ENCODE measurements around the gene ENPP6. TPM values are rescaled to one million over a fixed set of nuclear protein-coding genes. Genes with fewer than 3 reads are reported as not detected.

ENPP6 gene
- total and polyA plus RNA-seq, 4 donors = 0.05 to 0.08 (median 0.05) TPM; not detected in 1

DNA sequence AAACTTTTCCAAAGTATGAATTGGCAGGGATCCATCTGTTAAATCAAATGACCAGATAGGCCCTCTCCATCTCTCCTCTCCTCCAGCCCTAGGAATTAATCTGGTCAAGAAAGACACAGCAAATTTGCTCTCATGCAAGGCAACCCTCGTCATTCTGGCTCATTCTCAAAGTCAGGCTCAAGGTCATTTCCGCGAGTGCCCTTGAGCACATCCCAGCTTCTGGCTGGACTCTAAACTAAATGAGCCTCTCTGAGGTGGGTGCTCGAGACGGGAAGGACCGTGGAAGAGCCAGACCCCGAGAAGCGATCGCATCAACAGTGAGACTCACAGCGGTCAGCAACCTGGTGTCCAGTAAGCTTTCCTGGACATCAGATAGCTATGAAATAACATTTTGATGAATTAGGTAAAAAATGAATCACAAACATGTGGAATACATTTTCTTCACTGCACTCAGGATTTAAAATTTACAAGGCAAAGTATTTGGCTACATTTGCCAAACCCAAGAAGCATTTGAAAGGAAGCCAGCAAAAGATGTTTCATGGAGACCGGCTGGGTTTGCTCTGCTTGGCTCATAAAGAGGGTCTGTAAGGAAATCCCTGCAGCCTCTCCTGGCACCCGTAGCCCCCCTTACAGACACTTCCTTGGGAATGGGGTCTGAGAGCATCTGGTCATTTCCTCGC lies 121.0 kb downstream of the ENPP6 start:
- no peak for DNase-seq (ENCODE audit: low spot score)
- H3K9me3 ChIP-seq (ENCODE audit: control insufficient read depth in 4 of 4, low read length in 3 of 4) = no peaks in the 10 kb centered on the region
- TF ChIP-seq EGR1 (IDR thresholded peaks at IDR 0.05; ENCODE audit: low read depth in 2 of 2) (no peak), YY1 (IDR thresholded peaks at IDR 0.05) (no peak), GABPA (IDR thresholded peaks at IDR 0.05 in 1 of 2, conservative IDR thresholded peaks at IDR 0.05 in 1 of 2) (no peak), SP1 (IDR thresholded peaks at IDR 0.05) (no peak), RXRA (IDR thresholded peaks at IDR 0.05) (no peak)
- no peaks in the 10 kb centered on the region for H3K36me3 ChIP-seq (ENCODE audit: control insufficient read depth in 4 of 4, insufficient read depth in 3 of 4, low read depth in 1 of 4, low read length in 3 of 4)
- no peak overlapping the region for H3K27ac ChIP-seq (ENCODE audit: low read depth in 1 of 2, low read length in 2 of 2)
- 85% methylated on average over 13 of the region's 13 CpGs for WGBS
- no peaks in the 10 kb centered on the region for H3K27me3 ChIP-seq (ENCODE audit: control insufficient read depth in 4 of 4, insufficient read depth in 4 of 4, low read length in 3 of 4)
- no peak overlapping the region for H3K9ac ChIP-seq (ENCODE audit: low read depth in 1 of 2, low read length in 2 of 2)
- H3K4me3 ChIP-seq (ENCODE audit: low read depth in 1 of 3, low read length in 3 of 3) = no peak overlapping the region
- H3K4me1 ChIP-seq (ENCODE audit: control insufficient read depth in 4 of 4, insufficient read depth in 4 of 4, low read length in 3 of 4) = no peaks in the 10 kb centered on the region

DNA sequence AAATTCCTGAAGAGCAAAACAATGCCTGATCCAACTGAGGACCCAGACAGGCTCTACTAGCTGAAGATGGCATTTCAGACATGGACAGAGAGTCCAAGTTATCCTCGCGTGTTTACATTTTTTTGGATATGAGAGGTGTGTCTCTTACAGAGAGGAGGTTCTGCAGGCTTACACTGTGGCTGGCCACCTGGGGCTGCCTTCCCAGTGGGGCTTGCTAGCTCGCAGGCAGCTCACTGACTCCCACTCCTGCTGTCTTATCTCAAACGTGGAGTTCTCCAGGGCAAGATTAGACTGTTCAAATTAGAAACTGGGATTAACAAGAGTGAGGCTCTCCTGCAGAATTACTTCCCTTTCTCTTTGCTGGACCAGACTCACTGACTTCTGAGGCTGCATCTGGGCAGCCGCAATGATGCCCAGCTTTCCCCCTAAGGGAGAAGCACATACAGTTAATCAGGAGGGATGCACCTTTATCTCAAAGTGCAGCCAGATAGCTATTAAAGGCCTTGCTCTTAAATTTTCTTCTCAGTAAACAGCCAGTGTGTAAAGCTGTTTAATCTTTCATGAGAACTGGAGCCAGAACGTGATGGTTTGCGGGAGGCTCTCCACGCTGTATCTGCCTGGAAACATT lies 123.0 kb downstream of the ENPP6 start:
- Histone ChIP-seq H3K9me3 (ENCODE audit: control insufficient read depth in 4 of 4, low read length in 3 of 4) (no peaks in the 10 kb centered on the region), H3K9ac (ENCODE audit: low read depth in 1 of 2, low read length in 2 of 2) (no peak overlapping the region), H3K4me1 (ENCODE audit: control insufficient read depth in 4 of 4, insufficient read depth in 4 of 4, low read length in 3 of 4) (no peaks in the 10 kb centered on the region), H3K27ac (ENCODE audit: low read depth in 1 of 2, low read length in 2 of 2) (no peak overlapping the region), H3K27me3 (ENCODE audit: control insufficient read depth in 4 of 4, insufficient read depth in 4 of 4, low read length in 3 of 4) (no peaks in the 10 kb centered on the region), H3K4me3 (ENCODE audit: low read depth in 1 of 3, low read length in 3 of 3) (no peak overlapping the region), H3K36me3 (ENCODE audit: control insufficient read depth in 4 of 4, insufficient read depth in 3 of 4, low read depth in 1 of 4, low read length in 3 of 4) (no peaks in the 10 kb centered on the region)
- 83% methylated on average over 8 of the region's 8 CpGs for WGBS
- TF ChIP-seq TAF1 (conservative IDR thresholded peaks at IDR 0.05) (no peak), RAD21 (IDR thresholded peaks at IDR 0.05) (no peak), RXRA (IDR thresholded peaks at IDR 0.05) (no peak), FOXA2 (IDR thresholded peaks at IDR 0.05) (no peak)
- TF ChIP-seq, protein P1, sequence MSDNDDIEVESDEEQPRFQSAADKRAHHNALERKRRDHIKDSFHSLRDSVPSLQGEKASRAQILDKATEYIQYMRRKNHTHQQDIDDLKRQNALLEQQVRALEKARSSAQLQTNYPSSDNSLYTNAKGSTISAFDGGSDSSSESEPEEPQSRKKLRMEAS (IDR thresholded peaks at IDR 0.05) = no peak
- no peak for DNase-seq (ENCODE audit: low spot score)

DNA sequence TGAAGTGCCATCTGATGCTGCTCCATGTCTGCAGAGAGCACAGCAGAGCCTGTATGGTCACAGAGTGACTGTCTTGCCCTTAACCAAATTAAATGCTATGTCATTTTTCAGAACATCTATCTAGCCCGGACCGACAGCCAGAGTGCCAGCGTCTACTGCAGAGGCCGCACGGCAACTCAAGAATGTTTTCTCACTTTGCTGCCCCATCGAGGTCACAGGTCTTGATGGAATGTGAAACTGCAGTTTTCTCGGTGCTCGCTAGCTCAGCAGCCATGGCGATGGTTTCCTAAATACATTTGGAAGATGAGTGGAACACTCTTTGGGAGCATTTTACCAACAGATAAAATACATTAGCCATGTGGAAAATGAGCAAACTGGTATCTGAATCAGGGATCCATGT lies 125.7 kb downstream of the ENPP6 start:
- no peaks in the 10 kb centered on the region for H3K4me1 ChIP-seq (ENCODE audit: control insufficient read depth in 4 of 4, insufficient read depth in 4 of 4, low read length in 3 of 4)
- 94% methylated on average over 9 of the region's 9 CpGs for WGBS
- no peak for DNase-seq (ENCODE audit: low spot score)
- no peaks in the 10 kb centered on the region for H3K27me3 ChIP-seq (ENCODE audit: control insufficient read depth in 4 of 4, insufficient read depth in 4 of 4, low read length in 3 of 4)
- TF ChIP-seq GABPA (IDR thresholded peaks at IDR 0.05 in 1 of 2, conservative IDR thresholded peaks at IDR 0.05 in 1 of 2) = no peak
- TF ChIP-seq FOXA1 (IDR thresholded peaks at IDR 0.05) = no peak
- TF ChIP-seq RXRA (IDR thresholded peaks at IDR 0.05) = no peak
- TF ChIP-seq, protein P2, sequence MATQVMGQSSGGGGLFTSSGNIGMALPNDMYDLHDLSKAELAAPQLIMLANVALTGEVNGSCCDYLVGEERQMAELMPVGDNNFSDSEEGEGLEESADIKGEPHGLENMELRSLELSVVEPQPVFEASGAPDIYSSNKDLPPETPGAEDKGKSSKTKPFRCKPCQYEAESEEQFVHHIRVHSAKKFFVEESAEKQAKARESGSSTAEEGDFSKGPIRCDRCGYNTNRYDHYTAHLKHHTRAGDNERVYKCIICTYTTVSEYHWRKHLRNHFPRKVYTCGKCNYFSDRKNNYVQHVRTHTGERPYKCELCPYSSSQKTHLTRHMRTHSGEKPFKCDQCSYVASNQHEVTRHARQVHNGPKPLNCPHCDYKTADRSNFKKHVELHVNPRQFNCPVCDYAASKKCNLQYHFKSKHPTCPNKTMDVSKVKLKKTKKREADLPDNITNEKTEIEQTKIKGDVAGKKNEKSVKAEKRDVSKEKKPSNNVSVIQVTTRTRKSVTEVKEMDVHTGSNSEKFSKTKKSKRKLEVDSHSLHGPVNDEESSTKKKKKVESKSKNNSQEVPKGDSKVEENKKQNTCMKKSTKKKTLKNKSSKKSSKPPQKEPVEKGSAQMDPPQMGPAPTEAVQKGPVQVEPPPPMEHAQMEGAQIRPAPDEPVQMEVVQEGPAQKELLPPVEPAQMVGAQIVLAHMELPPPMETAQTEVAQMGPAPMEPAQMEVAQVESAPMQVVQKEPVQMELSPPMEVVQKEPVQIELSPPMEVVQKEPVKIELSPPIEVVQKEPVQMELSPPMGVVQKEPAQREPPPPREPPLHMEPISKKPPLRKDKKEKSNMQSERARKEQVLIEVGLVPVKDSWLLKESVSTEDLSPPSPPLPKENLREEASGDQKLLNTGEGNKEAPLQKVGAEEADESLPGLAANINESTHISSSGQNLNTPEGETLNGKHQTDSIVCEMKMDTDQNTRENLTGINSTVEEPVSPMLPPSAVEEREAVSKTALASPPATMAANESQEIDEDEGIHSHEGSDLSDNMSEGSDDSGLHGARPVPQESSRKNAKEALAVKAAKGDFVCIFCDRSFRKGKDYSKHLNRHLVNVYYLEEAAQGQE (IDR thresholded peaks at IDR 0.05) = no peak
- TF ChIP-seq, protein P3, sequence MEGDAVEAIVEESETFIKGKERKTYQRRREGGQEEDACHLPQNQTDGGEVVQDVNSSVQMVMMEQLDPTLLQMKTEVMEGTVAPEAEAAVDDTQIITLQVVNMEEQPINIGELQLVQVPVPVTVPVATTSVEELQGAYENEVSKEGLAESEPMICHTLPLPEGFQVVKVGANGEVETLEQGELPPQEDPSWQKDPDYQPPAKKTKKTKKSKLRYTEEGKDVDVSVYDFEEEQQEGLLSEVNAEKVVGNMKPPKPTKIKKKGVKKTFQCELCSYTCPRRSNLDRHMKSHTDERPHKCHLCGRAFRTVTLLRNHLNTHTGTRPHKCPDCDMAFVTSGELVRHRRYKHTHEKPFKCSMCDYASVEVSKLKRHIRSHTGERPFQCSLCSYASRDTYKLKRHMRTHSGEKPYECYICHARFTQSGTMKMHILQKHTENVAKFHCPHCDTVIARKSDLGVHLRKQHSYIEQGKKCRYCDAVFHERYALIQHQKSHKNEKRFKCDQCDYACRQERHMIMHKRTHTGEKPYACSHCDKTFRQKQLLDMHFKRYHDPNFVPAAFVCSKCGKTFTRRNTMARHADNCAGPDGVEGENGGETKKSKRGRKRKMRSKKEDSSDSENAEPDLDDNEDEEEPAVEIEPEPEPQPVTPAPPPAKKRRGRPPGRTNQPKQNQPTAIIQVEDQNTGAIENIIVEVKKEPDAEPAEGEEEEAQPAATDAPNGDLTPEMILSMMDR (IDR thresholded peaks at IDR 0.05; ENCODE audit: low read depth, low read length, missing input control) = no peak
- TF ChIP-seq, protein P4, sequence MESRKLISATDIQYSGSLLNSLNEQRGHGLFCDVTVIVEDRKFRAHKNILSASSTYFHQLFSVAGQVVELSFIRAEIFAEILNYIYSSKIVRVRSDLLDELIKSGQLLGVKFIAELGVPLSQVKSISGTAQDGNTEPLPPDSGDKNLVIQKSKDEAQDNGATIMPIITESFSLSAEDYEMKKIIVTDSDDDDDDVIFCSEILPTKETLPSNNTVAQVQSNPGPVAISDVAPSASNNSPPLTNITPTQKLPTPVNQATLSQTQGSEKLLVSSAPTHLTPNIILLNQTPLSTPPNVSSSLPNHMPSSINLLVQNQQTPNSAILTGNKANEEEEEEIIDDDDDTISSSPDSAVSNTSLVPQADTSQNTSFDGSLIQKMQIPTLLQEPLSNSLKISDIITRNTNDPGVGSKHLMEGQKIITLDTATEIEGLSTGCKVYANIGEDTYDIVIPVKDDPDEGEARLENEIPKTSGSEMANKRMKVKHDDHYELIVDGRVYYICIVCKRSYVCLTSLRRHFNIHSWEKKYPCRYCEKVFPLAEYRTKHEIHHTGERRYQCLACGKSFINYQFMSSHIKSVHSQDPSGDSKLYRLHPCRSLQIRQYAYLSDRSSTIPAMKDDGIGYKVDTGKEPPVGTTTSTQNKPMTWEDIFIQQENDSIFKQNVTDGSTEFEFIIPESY (IDR thresholded peaks at IDR 0.05) = no peak
- TF ChIP-seq HNF4A (conservative IDR thresholded peaks at IDR 0.05) = no peak
- TF ChIP-seq TAF1 (conservative IDR thresholded peaks at IDR 0.05) = no peak
- TF ChIP-seq YY1 (IDR thresholded peaks at IDR 0.05) = no peak
- TF ChIP-seq, protein P1 (IDR thresholded peaks at IDR 0.05) = no peak
- TF ChIP-seq FOXA2 (IDR thresholded peaks at IDR 0.05) = no peak
- no peak for TF ChIP-seq EGR1 (IDR thresholded peaks at IDR 0.05; ENCODE audit: low read depth in 2 of 2)
- TF ChIP-seq JUND (IDR thresholded peaks at IDR 0.05) = no peak
- TF ChIP-seq NR2F2 (IDR thresholded peaks at IDR 0.05) = no peak
- TF ChIP-seq, protein P5, sequence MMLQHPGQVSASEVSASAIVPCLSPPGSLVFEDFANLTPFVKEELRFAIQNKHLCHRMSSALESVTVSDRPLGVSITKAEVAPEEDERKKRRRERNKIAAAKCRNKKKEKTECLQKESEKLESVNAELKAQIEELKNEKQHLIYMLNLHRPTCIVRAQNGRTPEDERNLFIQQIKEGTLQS (IDR thresholded peaks at IDR 0.05) = no peak
- TF ChIP-seq HNF4G (IDR thresholded peaks at IDR 0.05) = no peak
- no peak for TF ChIP-seq SP1 (IDR thresholded peaks at IDR 0.05)
- TF ChIP-seq RAD21 (IDR thresholded peaks at IDR 0.05) = no peak
- no peak overlapping the region for H3K4me3 ChIP-seq (ENCODE audit: low read depth in 1 of 3, low read length in 3 of 3)
- no peaks in the 10 kb centered on the region for H3K9me3 ChIP-seq (ENCODE audit: control insufficient read depth in 4 of 4, low read length in 3 of 4)
- H3K27ac ChIP-seq (ENCODE audit: low read depth in 1 of 2, low read length in 2 of 2) = no peak overlapping the region
- no peak overlapping the region for H3K9ac ChIP-seq (ENCODE audit: low read depth in 1 of 2, low read length in 2 of 2)
- H3K36me3 ChIP-seq (ENCODE audit: control insufficient read depth in 4 of 4, insufficient read depth in 3 of 4, low read depth in 1 of 4, low read length in 3 of 4) = no peaks in the 10 kb centered on the region
